NK-92 (cell line): ENCODE results near the gene GPRC5A.

Experiments used
- DNase-seq: peaks from one replicate; lab custom pipeline; 2025; ENCODE audit not compliant: unreplicated experiment; lab: John Stamatoyannopoulos, UW

GPRC5A gene

GRCh38 chr12:12885096-12885792, 6.1 kb upstream of the GPRC5A start:
- no peak for DNase-seq

GRCh38 chr12:12887471-12887870, 3.9 kb upstream of the GPRC5A start:
- no peak for DNase-seq

GRCh38 chr12:12889701-12890100, 1.7 kb upstream of the GPRC5A start:
- no peak for DNase-seq

GRCh38 chr12:12890543-12891079, 751 bp upstream of the GPRC5A start:
- DNase-seq = no peak

- DNase-seq = no peak
These were observed 556 bp downstream of the GPRC5A start for GRCh38 chr12:12891881-12892355.

- DNase-seq = no peak
These were observed 1.3 kb downstream of the GPRC5A start for GRCh38 chr12:12892681-12893141.

GRCh38 chr12:12893438-12893837, 2.1 kb downstream of the GPRC5A start:
- DNase-seq = no peak

GRCh38 chr12:12896260-12896659, 4.9 kb downstream of the GPRC5A start:
- DNase-seq = no peak

- no peak for DNase-seq
These were observed 5.9 kb downstream of the GPRC5A start for GRCh38 chr12:12897302-12897701.

GRCh38 chr12:12898136-12898717, 6.9 kb downstream of the GPRC5A start:
- DNase-seq = no peak

GRCh38 chr12:12898911-12899511, 7.6 kb downstream of the GPRC5A start:
- no peak for DNase-seq

GRCh38 chr12:12899530-12900380, 8.4 kb downstream of the GPRC5A start:
- no peak for DNase-seq

- DNase-seq = no peak
These were observed 9.4 kb downstream of the GPRC5A start for GRCh38 chr12:12900786-12901157.

- no peak for DNase-seq
These were observed 9.9 kb downstream of the GPRC5A start for GRCh38 chr12:12901158-12901791.

GRCh38 chr12:12902036-12902435, 10.7 kb downstream of the GPRC5A start:
- no peak for DNase-seq

- DNase-seq = no peak
These were observed 12.6 kb downstream of the GPRC5A start for GRCh38 chr12:12903642-12904609.

GRCh38 chr12:12907552-12907951, 16.2 kb downstream of the GPRC5A start:
- no peak for DNase-seq

GRCh38 chr12:12908252-12908651, 16.9 kb downstream of the GPRC5A start:
- no peak for DNase-seq

GRCh38 chr12:12908711-12909110, 17.3 kb downstream of the GPRC5A start:
- no peak for DNase-seq
